ENCODE data around the gene ERLIN1.

Gene ERLIN1

GRCh38 chr10:100148353-100149211, 37.2 kb downstream of the ERLIN1 start:
- Histone ChIP-seq H4K20me1 (peaks cover 0 to 17% (median 0%) of the 10 kb centered on the region in 11 experiments; a peak in 4 of 22 replicates), H3K4me1 (peaks cover 0 to 51% (median 36%) of the 10 kb centered on the region in 10 experiments; a peak in 16 of 20 replicates), H3K4me2 (peak overlapping the region in 9 of 11 experiments; percentile 18 to 76 (median 66); a peak in 16 of 22 replicates), H3K27ac (peak overlapping the region in 4 of 11 experiments; percentile 26 to 59 (median 47); a peak in 5 of 22 replicates), H3K9me3 (replicated peaks in 1 of 11) (no peaks in the 10 kb centered on the region), H3K27me3 (no peaks in the 10 kb centered on the region), H3K9ac (0 out of 22 replicates have a peak overlapping the region, but pooled peaks of 2 of the 11 experiments have one; percentile 31 to 36), H3K36me3 (peaks cover 36 to 47% (median 42%) of the 10 kb centered on the region in 11 experiments), H3K4me3 (no peak overlapping the region)
- 0 out of 22 replicates have a peak, but pooled peaks of 1 of the 11 experiments have one; percentile 15 for TF ChIP-seq Cebpa-rat (IDR thresholded peaks at IDR 0.05)

GRCh38 chr10:100146875-100147650, 38.8 kb downstream of the ERLIN1 start:
- H3K27ac ChIP-seq, result no peak overlapping the region
- H3K4me2 ChIP-seq, result no peak overlapping the region
- H3K27me3 ChIP-seq, result no peaks in the 10 kb centered on the region
- peaks cover 21 to 32% (median 27%) of the 10 kb centered on the region in 11 experiments for H3K36me3 ChIP-seq
- H3K4me3 ChIP-seq, result no peak overlapping the region
- no peak for TF ChIP-seq Cebpa-rat (IDR thresholded peaks at IDR 0.05)
- peaks cover 0 to 17% (median 0%) of the 10 kb centered on the region in 11 experiments; a peak in 4 of 22 replicates for H4K20me1 ChIP-seq
- H3K9ac ChIP-seq, result no peak overlapping the region
- H3K9me3 ChIP-seq (replicated peaks in 1 of 11), result no peaks in the 10 kb centered on the region
- peaks cover 0 to 44% (median 35%) of the 10 kb centered on the region in 10 experiments; a peak in 16 of 20 replicates for H3K4me1 ChIP-seq

DNA sequence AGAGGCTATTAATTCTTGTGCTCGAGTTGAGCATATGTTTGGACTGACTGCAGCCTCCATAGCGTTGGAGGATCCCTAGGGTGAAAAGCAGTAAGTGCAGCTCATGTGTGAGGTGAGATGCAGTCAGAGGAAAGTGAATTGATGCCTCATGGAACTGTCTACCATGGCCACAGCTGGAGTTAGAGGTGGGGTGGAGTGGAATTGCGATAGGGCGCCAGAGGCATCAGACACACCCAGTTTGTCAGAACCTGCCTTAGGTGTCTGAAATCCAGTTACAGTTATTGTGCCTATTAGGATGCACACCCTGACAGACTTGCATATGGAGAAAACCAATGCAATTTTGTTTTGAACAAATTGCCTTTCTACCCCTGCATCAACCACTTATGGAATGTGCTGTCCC, 39.4 kb downstream of the ERLIN1 start:
- H3K4me3 ChIP-seq, result no peak overlapping the region
- H3K9me3 ChIP-seq (replicated peaks in 1 of 11), result no peaks in the 10 kb centered on the region
- no peak for TF ChIP-seq Cebpa-rat (IDR thresholded peaks at IDR 0.05)
- no peak overlapping the region for H3K4me2 ChIP-seq
- no peak overlapping the region for H3K9ac ChIP-seq
- H4K20me1 ChIP-seq, result peaks cover 0 to 16% (median 0%) of the 10 kb centered on the region in 11 experiments; a peak in 4 of 22 replicates
- H3K27ac ChIP-seq, result no peak overlapping the region
- peaks cover 14 to 26% (median 20%) of the 10 kb centered on the region in 11 experiments for H3K36me3 ChIP-seq
- H3K4me1 ChIP-seq, result peaks cover 0 to 37% (median 30%) of the 10 kb centered on the region in 10 experiments; a peak in 16 of 20 replicates
- H3K27me3 ChIP-seq, result no peaks in the 10 kb centered on the region

DNA sequence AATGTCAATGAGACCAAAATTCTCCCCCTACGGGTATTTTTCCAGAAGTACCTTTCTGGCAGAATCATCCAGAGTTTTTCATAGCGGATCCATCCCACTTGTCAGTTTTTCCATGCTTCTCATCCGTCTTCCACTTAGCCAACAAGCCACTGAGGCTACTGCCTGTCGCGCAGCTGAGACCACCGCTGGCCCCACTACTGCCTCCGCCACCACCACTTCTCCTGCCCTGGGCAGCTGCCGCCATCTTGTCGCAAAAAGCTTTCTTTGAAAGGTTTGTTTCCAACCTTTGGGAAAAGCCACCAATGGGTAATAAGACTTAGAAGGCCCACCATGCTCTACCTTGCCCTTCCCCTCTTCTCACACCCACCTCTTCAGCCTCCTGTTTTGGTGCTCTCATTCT, 42.1 kb downstream of the ERLIN1 start:
- H3K36me3 ChIP-seq, result no peaks in the 10 kb centered on the region
- no peaks in the 10 kb centered on the region for H3K9me3 ChIP-seq (replicated peaks in 1 of 11)
- H3K4me2 ChIP-seq, result no peak overlapping the region
- peaks cover 0 to 11% (median 5%) of the 10 kb centered on the region in 10 experiments; a peak in 15 of 20 replicates for H3K4me1 ChIP-seq
- no peaks in the 10 kb centered on the region for H4K20me1 ChIP-seq
- TF ChIP-seq Cebpa-rat (IDR thresholded peaks at IDR 0.05), result no peak
- H3K9ac ChIP-seq, result no peak overlapping the region
- H3K27ac ChIP-seq, result no peak overlapping the region
- H3K27me3 ChIP-seq, result no peaks in the 10 kb centered on the region
- no peak overlapping the region for H3K4me3 ChIP-seq

DNA sequence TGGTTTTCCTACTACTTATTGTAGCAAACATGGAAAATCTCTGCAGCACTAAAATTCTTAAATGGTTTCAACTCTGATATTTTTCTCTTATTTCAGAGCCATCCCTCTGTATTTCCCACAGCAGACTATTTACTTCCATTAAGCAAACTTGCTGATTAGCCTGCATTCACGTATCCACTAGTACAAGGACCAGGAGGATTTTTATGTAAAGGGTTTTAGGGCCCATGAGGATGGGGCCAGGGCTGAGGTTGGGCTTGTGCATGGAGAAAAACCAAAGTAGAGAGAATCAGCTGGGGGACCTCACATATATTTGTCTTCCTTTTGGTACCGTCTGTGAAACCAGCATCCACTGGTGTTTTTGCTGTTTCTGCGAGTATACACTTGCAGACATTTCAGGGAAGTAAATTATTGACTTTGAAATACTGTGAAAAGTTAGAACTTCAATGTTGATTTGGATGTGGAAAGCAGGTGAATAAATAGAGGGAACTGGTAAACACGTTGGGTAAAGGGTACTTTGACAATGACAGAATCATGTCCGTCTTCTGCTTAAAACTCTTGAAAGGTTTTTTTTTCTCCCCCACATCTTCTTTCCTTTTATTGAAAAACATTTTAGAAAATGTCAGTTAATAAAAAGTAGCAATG, 44.3 kb downstream of the ERLIN1 start:
- no peak overlapping the region for H3K9ac ChIP-seq
- no peaks in the 10 kb centered on the region for H3K9me3 ChIP-seq (replicated peaks in 1 of 11)
- H3K4me2 ChIP-seq, result no peak overlapping the region
- H3K4me1 ChIP-seq, result no peaks in the 10 kb centered on the region
- TF ChIP-seq Cebpa-rat (IDR thresholded peaks at IDR 0.05), result no peak
- no peaks in the 10 kb centered on the region for H4K20me1 ChIP-seq
- H3K27me3 ChIP-seq, result no peaks in the 10 kb centered on the region
- H3K36me3 ChIP-seq, result no peaks in the 10 kb centered on the region
- no peak overlapping the region for H3K27ac ChIP-seq
- no peak overlapping the region for H3K4me3 ChIP-seq

DNA sequence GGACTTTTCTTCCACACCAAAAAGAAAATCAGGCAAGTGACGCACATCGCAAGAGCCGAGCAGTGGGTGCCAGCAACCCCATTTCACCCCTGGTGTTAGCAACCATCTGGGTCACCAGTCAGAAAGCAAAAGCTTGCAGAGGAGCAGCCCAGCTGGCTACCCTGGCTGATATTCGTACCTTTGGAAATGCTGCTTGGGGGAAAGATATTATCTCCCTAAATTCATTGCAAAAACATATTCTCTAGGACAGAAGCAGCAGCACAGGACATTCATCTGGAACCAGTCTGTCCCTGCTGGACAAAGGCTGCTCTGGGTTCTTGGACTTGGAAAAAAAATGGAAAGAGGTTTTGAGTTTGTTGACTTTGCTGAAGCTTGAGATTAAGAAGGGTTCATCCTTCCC, 45.8 kb downstream of the ERLIN1 start:
- Histone ChIP-seq H3K27ac (no peak overlapping the region), H3K4me1 (no peaks in the 10 kb centered on the region), H3K27me3 (no peaks in the 10 kb centered on the region), H3K4me3 (no peak overlapping the region), H4K20me1 (no peaks in the 10 kb centered on the region), H3K4me2 (no peak overlapping the region), H3K9me3 (replicated peaks in 1 of 11) (peaks cover 0 to 8% (median 4%) of the 10 kb centered on the region in 11 experiments; a peak in 19 of 22 replicates), H3K9ac (no peak overlapping the region), H3K36me3 (no peaks in the 10 kb centered on the region)
- TF ChIP-seq Cebpa-rat (IDR thresholded peaks at IDR 0.05), result no peak

GRCh38 chr10:100138921-100139496, 46.8 kb downstream of the ERLIN1 start:
- peaks cover 10 to 18% (median 14%) of the 10 kb centered on the region in 11 experiments for H3K9me3 ChIP-seq (replicated peaks in 1 of 11)
- TF ChIP-seq Cebpa-rat (IDR thresholded peaks at IDR 0.05), result no peak
- no peaks in the 10 kb centered on the region for H3K36me3 ChIP-seq
- no peaks in the 10 kb centered on the region for H4K20me1 ChIP-seq
- no peak overlapping the region for H3K27ac ChIP-seq
- no peaks in the 10 kb centered on the region for H3K27me3 ChIP-seq
- H3K9ac ChIP-seq, result no peak overlapping the region
- no peaks in the 10 kb centered on the region for H3K4me1 ChIP-seq
- no peak overlapping the region for H3K4me2 ChIP-seq
- no peak overlapping the region for H3K4me3 ChIP-seq

DNA sequence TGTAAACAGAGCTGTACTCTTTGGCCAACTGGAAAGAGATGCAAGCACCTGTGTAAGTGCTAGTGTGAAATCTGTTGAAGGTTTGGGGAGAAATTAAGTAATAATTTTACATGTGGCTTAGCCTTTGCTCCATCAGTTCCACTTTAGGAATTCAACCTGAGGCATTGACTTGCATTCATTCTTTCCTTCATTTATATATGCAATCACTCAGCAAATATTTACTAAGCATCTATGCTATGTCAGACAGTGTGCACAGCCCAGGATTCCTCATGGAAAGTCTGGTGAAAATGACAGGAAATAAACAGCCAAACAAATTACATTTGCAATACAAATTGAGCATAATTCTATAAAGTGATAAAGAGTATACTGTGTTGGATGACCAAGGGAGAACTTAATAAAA, 50.3 kb downstream of the ERLIN1 start:
- Histone ChIP-seq H4K20me1 (no peaks in the 10 kb centered on the region), H3K36me3 (no peaks in the 10 kb centered on the region), H3K9me3 (replicated peaks in 1 of 11) (peaks cover 10 to 21% (median 14%) of the 10 kb centered on the region in 11 experiments), H3K4me3 (no peak overlapping the region), H3K4me1 (no peaks in the 10 kb centered on the region), H3K27me3 (no peaks in the 10 kb centered on the region), H3K27ac (no peak overlapping the region), H3K9ac (no peak overlapping the region), H3K4me2 (no peak overlapping the region)
- no peak for TF ChIP-seq Cebpa-rat (IDR thresholded peaks at IDR 0.05)
